Left lung (tissue), 10 donors: ENCODE data around the gene FXYD7. TPM values are rescaled to one million over a fixed set of nuclear protein-coding genes. Genes with fewer than 3 reads are reported as not detected.

Experiments
- ATAC-seq: fragments of 200-7000 bp; cut with Tn5 transposase; one replicate; pipeline ENCODE4 v1.9.1; 2020; ENCODE audit warnings: moderate library complexity
- DNase-seq, 4 donors: peaks; one replicate each; pipeline ENCODE4 v3.0.0-alpha.2; 2013 to 2020
- H3K27ac ChIP-seq, 2 donors: fragments of 200-600 bp; sonication (generic) in 1 of 2; one replicate each; pipeline versions ENCODE4 v1.5.0 to v1.8.0; 2020 to 2021
- H3K27me3 ChIP-seq, 2 donors: fragments of 200-600 bp; sonication (generic) in 1 of 2; one replicate each; pipeline versions ENCODE4 v1.5.0 to v1.8.0; 2020 to 2021
- H3K36me3 ChIP-seq, 2 donors: fragments of 200-600 bp; sonication (generic) in 1 of 2; one replicate each; pipeline versions ENCODE4 v1.5.0 to v1.8.0; 2020 to 2021
- H3K4me1 ChIP-seq, 2 donors: fragments of 200-600 bp; one replicate each; pipeline ENCODE4 v1.8.0; 2021
- H3K4me3 ChIP-seq, 2 donors: fragments of 200-600 bp; sonication (generic) in 1 of 2; one replicate each; pipeline versions ENCODE4 v1.5.0 to v1.8.0; 2020 to 2021; ENCODE audit warnings: mild to moderate bottlenecking in 1 of 2
- H3K9me3 ChIP-seq, 2 donors: fragments of 200-600 bp; sonication (generic) in 1 of 2; one replicate each; pipeline versions ENCODE4 v1.5.0 to v1.8.0; 2020 to 2021
- intact Hi-C, 2 donors: fragments of 100-400 bp; cut with DNase I; formaldehyde crosslinking; loops; one replicate each; pipeline versions ENCODE4 v1.11.2 to v1.14.2; 2022
- polyA plus RNA-seq, 6 donors: library from polyadenylated mRNA; unstranded; fragments of 120-200 nt; gene quantifications; one replicate each; pipeline ENCODE4 v1.2.1, GENCODE V29; 2013; ENCODE audit not compliant: insufficient read length in 6 of 6
- total RNA-seq, 2 donors: library from RNA; stranded (reverse); fragmentation: NEBNext Ultra II Directional; extraction: Animal tissue kit (Norgen Biotek cat#: 25700); gene quantifications; one replicate each; pipeline ENCODE4 v1.2.1, GENCODE V29; 2021
- TF ChIP-seq, protein P1 (sequence below), 2 donors: fragments of 200-600 bp; sonication (generic) in 1 of 2; IDR thresholded peaks; one replicate each; pipeline versions ENCODE4 v1.5.0 to v1.8.0; 2021; ENCODE audit warnings: antibody characterized with exemption in 2 of 2
- donor health status: DM: no; HTN: yes; CAD: no.
- donor health status: DM: no; HTN: no; CAD: no.

The FXYD7 gene
- total and polyA plus RNA-seq, 8 donors = 0.55 to 1.3 (median 0.74) TPM; not detected in 2

DNA sequence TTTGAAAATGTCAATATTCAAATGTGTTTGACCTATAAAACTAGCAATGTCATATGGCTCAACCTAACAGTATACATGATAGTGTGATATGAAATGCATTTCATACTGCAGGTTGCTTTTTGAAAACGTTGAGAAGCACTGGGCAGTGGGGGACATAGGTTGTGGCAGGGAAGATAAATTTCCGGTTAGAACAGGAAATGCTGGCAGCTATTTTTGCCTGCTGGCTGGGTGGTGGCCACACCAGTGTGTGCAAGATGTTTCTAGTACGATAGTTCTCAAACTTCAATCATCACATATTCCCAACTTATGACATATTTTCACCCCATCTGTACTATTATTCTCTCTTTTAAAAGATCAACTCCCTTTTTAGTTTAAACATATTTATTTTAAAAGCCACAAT, 28.7 kb downstream of the FXYD7 start:
- DNase-seq (no peak), ATAC-seq (no peak)
- Histone ChIP-seq H3K9me3 (peaks cover 0 to 2% of the 10 kb centered on the region in 2 donors), H3K27ac (no peak overlapping the region), H3K36me3 (peaks cover 0 to 40% of the 10 kb centered on the region in 2 donors), H3K27me3 (no peaks in the 10 kb centered on the region), H3K4me1 (peaks cover 4 to 23% of the 10 kb centered on the region in 2 donors), H3K4me3 (no peak overlapping the region)
- TF ChIP-seq, protein P1, sequence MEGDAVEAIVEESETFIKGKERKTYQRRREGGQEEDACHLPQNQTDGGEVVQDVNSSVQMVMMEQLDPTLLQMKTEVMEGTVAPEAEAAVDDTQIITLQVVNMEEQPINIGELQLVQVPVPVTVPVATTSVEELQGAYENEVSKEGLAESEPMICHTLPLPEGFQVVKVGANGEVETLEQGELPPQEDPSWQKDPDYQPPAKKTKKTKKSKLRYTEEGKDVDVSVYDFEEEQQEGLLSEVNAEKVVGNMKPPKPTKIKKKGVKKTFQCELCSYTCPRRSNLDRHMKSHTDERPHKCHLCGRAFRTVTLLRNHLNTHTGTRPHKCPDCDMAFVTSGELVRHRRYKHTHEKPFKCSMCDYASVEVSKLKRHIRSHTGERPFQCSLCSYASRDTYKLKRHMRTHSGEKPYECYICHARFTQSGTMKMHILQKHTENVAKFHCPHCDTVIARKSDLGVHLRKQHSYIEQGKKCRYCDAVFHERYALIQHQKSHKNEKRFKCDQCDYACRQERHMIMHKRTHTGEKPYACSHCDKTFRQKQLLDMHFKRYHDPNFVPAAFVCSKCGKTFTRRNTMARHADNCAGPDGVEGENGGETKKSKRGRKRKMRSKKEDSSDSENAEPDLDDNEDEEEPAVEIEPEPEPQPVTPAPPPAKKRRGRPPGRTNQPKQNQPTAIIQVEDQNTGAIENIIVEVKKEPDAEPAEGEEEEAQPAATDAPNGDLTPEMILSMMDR (IDR thresholded peaks at IDR 0.05) = no peak
- intact Hi-C loops = no loop called here

GRCh38 chr19:35174226-35174625, 31.2 kb downstream of the FXYD7 start:
- DNase-seq (no peak), ATAC-seq (no peak)
- no peak overlapping the region for H3K27ac ChIP-seq
- no peak overlapping the region for H3K4me3 ChIP-seq
- intact Hi-C loops = no loop called here
- H3K36me3 ChIP-seq = peaks cover 0 to 15% of the 10 kb centered on the region in 2 donors
- peaks cover 4 to 17% of the 10 kb centered on the region in 2 donors for H3K4me1 ChIP-seq
- TF ChIP-seq, protein P1 (IDR thresholded peaks at IDR 0.05) = no peak
- no peaks in the 10 kb centered on the region for H3K9me3 ChIP-seq
- no peaks in the 10 kb centered on the region for H3K27me3 ChIP-seq

DNA sequence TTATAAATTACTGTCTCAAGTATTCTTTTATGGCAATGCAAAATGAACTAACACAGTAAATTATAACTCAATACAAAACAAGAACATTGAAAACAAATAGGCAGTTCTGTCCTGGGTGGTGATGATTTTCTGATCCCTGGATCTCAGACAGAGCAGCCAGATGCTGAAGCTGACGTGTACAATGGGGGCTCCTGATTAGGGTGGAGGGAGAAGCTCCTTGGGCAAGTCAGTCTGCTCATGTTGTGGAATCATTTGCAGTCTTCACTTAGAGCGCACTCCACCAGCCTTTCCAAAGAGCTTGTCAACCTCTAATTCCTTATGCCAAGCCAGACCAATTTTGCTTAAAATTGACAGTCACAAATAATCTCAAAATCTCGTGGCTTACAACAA, 33.1 kb downstream of the FXYD7 start:
- intact Hi-C loops = no loop called here
- Histone ChIP-seq H3K4me1 (peaks cover 4 to 7% of the 10 kb centered on the region in 2 donors), H3K9me3 (no peaks in the 10 kb centered on the region), H3K4me3 (no peak overlapping the region), H3K27me3 (no peaks in the 10 kb centered on the region), H3K36me3 (no peaks in the 10 kb centered on the region), H3K27ac (no peak overlapping the region)
- TF ChIP-seq, protein P1 (IDR thresholded peaks at IDR 0.05) = no peak
- no peak for DNase-seq
- no peak for ATAC-seq

DNA sequence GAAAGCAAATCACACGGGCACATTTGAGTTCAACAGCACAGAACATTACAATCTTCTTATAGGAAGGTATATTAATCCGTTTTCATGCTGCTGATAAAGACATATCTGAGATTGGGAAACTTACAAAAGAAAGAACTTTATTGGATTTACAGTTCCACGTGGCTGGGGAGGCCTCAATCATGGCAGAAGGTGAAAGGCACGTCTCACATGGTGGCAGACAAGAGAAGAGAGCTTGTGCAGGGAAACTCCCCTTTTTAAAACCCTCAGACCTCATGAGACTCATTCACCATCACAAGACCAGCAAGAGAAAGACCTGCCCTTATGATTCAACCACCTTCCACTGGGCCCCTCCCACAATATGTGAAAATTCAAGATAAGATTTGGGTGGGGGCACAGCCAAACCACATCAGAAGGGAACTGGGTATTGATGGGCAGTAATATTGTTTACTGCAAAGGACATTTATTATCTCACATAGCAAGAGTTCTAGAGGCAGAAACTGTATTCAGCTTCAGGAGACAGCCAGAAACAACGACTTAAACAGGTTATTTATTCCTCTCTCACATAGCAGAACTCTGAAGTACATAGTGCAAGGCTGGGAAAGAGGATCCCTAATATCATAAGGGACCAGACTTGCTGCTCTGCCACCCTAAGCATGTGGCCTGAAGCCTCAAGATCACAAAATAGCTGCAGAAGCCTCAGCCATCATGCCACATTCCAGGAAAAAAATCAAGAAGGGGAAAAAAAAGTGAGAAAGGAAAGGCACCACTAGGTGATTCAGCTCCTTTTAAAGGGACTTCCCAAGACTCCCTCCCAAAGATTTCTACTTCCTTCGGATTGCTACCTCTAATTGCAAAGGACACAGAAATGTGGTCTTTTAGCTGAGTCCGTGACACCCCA, 34.6 kb downstream of the FXYD7 start:
- H3K36me3 ChIP-seq = no peaks in the 10 kb centered on the region
- DNase-seq = no peak
- ATAC-seq = no peak
- intact Hi-C loops = no loop called here
- H3K9me3 ChIP-seq = no peaks in the 10 kb centered on the region
- TF ChIP-seq, protein P1 (IDR thresholded peaks at IDR 0.05) = no peak
- no peak overlapping the region for H3K4me3 ChIP-seq
- H3K27ac ChIP-seq = no peak overlapping the region
- peaks cover 0 to 4% of the 10 kb centered on the region in 2 donors for H3K4me1 ChIP-seq
- H3K27me3 ChIP-seq = no peaks in the 10 kb centered on the region

- H3K27me3 ChIP-seq = no peaks in the 10 kb centered on the region
- H3K4me1 ChIP-seq = peaks cover 0 to 4% of the 10 kb centered on the region in 2 donors
- no peak overlapping the region for H3K4me3 ChIP-seq
- ATAC-seq (no peak), DNase-seq (no peak)
- H3K9me3 ChIP-seq = no peaks in the 10 kb centered on the region
- TF ChIP-seq, protein P1 (IDR thresholded peaks at IDR 0.05) = no peak
- no peaks in the 10 kb centered on the region for H3K36me3 ChIP-seq
- H3K27ac ChIP-seq = no peak overlapping the region
- intact Hi-C loops = no loop called here
These were observed 35.6 kb downstream of the FXYD7 start for GRCh38 chr19:35178701-35179100.
